GM23338 (cell line): ENCODE results near the gene MPPED1. TPM values are rescaled to one million over a fixed set of nuclear protein-coding genes. Genes with fewer than 3 reads are reported as not detected.

ENCODE experiments used
- ATAC-seq: fragments of 200-7000 bp; cut with Tn5 transposase; 3 replicates; pipeline ENCODE4 v1.9.1; 2020
- DNase-seq: peaks from one replicate; pipeline ENCODE4 v3.0.0-alpha.2; 2015; ENCODE audit warnings: low spot score
- H2AFZ ChIP-seq: fragments of 200-600 bp; sonication (generic); 2 replicates; pipeline ENCODE4 v1.8.0; 2016; ENCODE audit warnings: antibody characterized with exemption, mild to moderate bottlenecking, moderate library complexity
- H3F3A ChIP-seq: fragments of 200-600 bp; sonication (generic); replicated peaks from 2 replicates; pipeline ENCODE4 v1.8.0; 2017; ENCODE audit warnings: antibody characterized with exemption, mixed run types, low read depth
- H3K27ac ChIP-seq: fragments of 200-600 bp; sonication (generic); 2 replicates; pipeline ENCODE4 v1.6.1; 2016; ENCODE audit warnings: low read depth
- H3K27me3 ChIP-seq: fragments of 200-600 bp; sonication (generic); 2 replicates; pipeline ENCODE4 v1.8.0; 2016; ENCODE audit warnings: mild to moderate bottlenecking, mixed run types, moderate library complexity; ENCODE audit not compliant: insufficient read depth
- H3K36me3 ChIP-seq: fragments of 200-600 bp; sonication (generic); 2 replicates; pipeline ENCODE4 v1.8.0; 2016; ENCODE audit warnings: mild to moderate bottlenecking; ENCODE audit not compliant: insufficient read depth
- H3K4me1 ChIP-seq: fragments of 200-600 bp; sonication (generic); 2 replicates; pipeline ENCODE4 v1.8.0; 2016; ENCODE audit warnings: mild to moderate bottlenecking, moderate library complexity; ENCODE audit not compliant: insufficient read depth
- H3K4me2 ChIP-seq: fragments of 200-600 bp; sonication (generic); 2 replicates; pipeline ENCODE4 v1.7.1; 2017; ENCODE audit warnings: mixed run types
- H3K4me3 ChIP-seq: fragments of 200-600 bp; sonication (generic); 2 replicates; pipeline ENCODE4 v1.6.1; 2016; ENCODE audit warnings: mixed run types
- H3K79me2 ChIP-seq: fragments of 200-600 bp; sonication (generic); replicated peaks from 2 replicates; pipeline ENCODE4 v1.8.0; 2017; ENCODE audit warnings: mild to moderate bottlenecking; ENCODE audit not compliant: insufficient read depth
- H3K9me2 ChIP-seq: fragments of 200-600 bp; sonication (generic); 2 replicates; pipeline ENCODE4 v1.8.0; 2017; ENCODE audit not compliant: insufficient read depth
- H4K20me1 ChIP-seq: fragments of 200-600 bp; sonication (generic); replicated peaks from 2 replicates; pipeline ENCODE4 v1.8.0; 2017; ENCODE audit warnings: mild to moderate bottlenecking; ENCODE audit not compliant: insufficient read depth
- H3K27ac Mint-ChIP-seq: 2 replicates; pipeline ENCODE4 v1.8.0; 2020; ENCODE audit warnings: inconsistent platforms, mild to moderate bottlenecking, moderate library complexity, mixed read lengths
- H3K27me3 Mint-ChIP-seq: 3 replicates; pipeline ENCODE4 v1.8.0; 2022; ENCODE audit warnings: low read depth, mild to moderate bottlenecking, moderate library complexity, mixed read lengths, inconsistent platforms; ENCODE audit not compliant: insufficient read depth, poor library complexity
- H3K36me3 Mint-ChIP-seq: 3 replicates; pipeline ENCODE4 v1.8.0; 2021; ENCODE audit warnings: low read depth, mild to moderate bottlenecking, inconsistent platforms, moderate library complexity, mixed read lengths
- H3K4me1 Mint-ChIP-seq: 3 replicates; pipeline ENCODE4 v1.8.0; 2020; ENCODE audit warnings: mild to moderate bottlenecking, inconsistent platforms, mixed read lengths
- H3K4me3 Mint-ChIP-seq: 3 replicates; pipeline ENCODE4 v1.8.0; 2021; ENCODE audit warnings: moderate library complexity, mild to moderate bottlenecking, inconsistent platforms, mixed read lengths
- H3K9me3 Mint-ChIP-seq: 3 replicates; pipeline ENCODE4 v1.8.0; 2020; ENCODE audit warnings: moderate library complexity, mild to moderate bottlenecking, inconsistent platforms, mixed read lengths
- CTCF ChIP-seq, 2 experiments: fragments of 200-600 bp in 1 of 2; sonication (generic) in 1 of 2; conservative IDR thresholded peaks; 2 replicates each; pipeline versions ENCODE4 v1.5.1 to v1.6.1; 2016 to 2017; ENCODE audit warnings: antibody characterized with exemption in 2 of 2, low read depth in 2 of 2, mild to moderate bottlenecking in 2 of 2, moderate library complexity in 1 of 2
- ETS1 ChIP-seq: IDR thresholded peaks from 2 replicates; pipeline ENCODE4 v1.6.1; 2016; ENCODE audit warnings: antibody characterized with exemption
- EZH2 ChIP-seq: fragments of 200-600 bp; sonication (generic); IDR thresholded peaks from one replicate; pipeline ENCODE4 v1.8.0; 2017; ENCODE audit warnings: antibody characterized with exemption, mild to moderate bottlenecking, low read depth; ENCODE audit not compliant: unreplicated experiment
- EZH2phosphoT487 ChIP-seq: fragments of 200-600 bp; sonication (generic); IDR thresholded peaks from one replicate; pipeline ENCODE4 v1.8.1; 2018; ENCODE audit warnings: antibody characterized with exemption; ENCODE audit not compliant: unreplicated experiment
- JUNB ChIP-seq: IDR thresholded peaks from one replicate; pipeline ENCODE4 v1.6.1; 2016; ENCODE audit warnings: antibody characterized with exemption; ENCODE audit not compliant: unreplicated experiment
- NANOG ChIP-seq: IDR thresholded peaks from 2 replicates; pipeline ENCODE4 v1.6.1; 2016; ENCODE audit warnings: antibody characterized with exemption, borderline replicate concordance
- POLR2AphosphoS5 ChIP-seq: IDR thresholded peaks from 2 replicates; pipeline ENCODE4 v1.6.1; 2016; ENCODE audit warnings: antibody characterized with exemption, low read depth
- REST ChIP-seq: IDR thresholded peaks from one replicate; pipeline ENCODE4 v1.6.1; 2018; ENCODE audit warnings: antibody characterized with exemption; ENCODE audit not compliant: unreplicated experiment
- STAT1 ChIP-seq: IDR thresholded peaks from one replicate; pipeline ENCODE4 v1.6.1; 2016; ENCODE audit warnings: antibody characterized with exemption; ENCODE audit not compliant: unreplicated experiment
- ZNF114 ChIP-seq: fragments of 250-450 bp; sonication (Bioruptor Pico); IDR thresholded peaks from 2 replicates; pipeline ENCODE4 v1.5.0; 2020; ENCODE audit warnings: mild to moderate bottlenecking, moderate library complexity
- ZNF331 ChIP-seq: fragments of 250-450 bp; sonication (Bioruptor Pico); IDR thresholded peaks from 2 replicates; pipeline ENCODE4 v1.5.0; 2020; ENCODE audit warnings: low read depth, mild to moderate bottlenecking, moderate library complexity
- polyA plus RNA-seq: library from polyadenylated mRNA; unstranded; fragments of >200 nt; fragmentation: Nextera tagmentation; extraction: Ambion mirVana; gene quantifications from 2 replicates; pipeline ENCODE4 v1.2.1, GENCODE V29; 2016
- total RNA-seq: library from RNA; depleted of rRNA; stranded (reverse); fragments of >200 nt; shearing (Covaris generic); gene quantifications from 2 replicates; pipeline ENCODE4 v1.2.3, GENCODE V29; 2014

The MPPED1 gene
- total and polyA plus RNA-seq, 2 experiments from 2014 or later, result 0.56 TPM; not detected in 1

- H3K27ac Mint-ChIP-seq, result no peak overlapping the region
- Histone ChIP-seq H3F3A (no peaks in the 10 kb centered on the region), H3K4me1 (no peaks in the 10 kb centered on the region), H3K36me3 (no peaks in the 10 kb centered on the region), H4K20me1 (no peaks in the 10 kb centered on the region), H2AFZ (no peak overlapping the region), H3K4me3 (no peak overlapping the region), H3K9me2 (no peaks in the 10 kb centered on the region; the same call in 1 of the 2 replicates), H3K4me2 (no peak overlapping the region), H3K27me3 (no peaks in the 10 kb centered on the region), H3K79me2 (no peaks in the 10 kb centered on the region), H3K27ac (no peak overlapping the region)
- TF ChIP-seq REST (no peak), CTCF (conservative IDR thresholded peaks at IDR 0.05; ENCODE audit: low read depth in 2 of 2) (no peak), POLR2AphosphoS5 (no peak), ETS1 (no peak), NANOG (no peak)
- no peak for DNase-seq
- no peak overlapping the region for H3K4me3 Mint-ChIP-seq
- ATAC-seq, result no peak
- peaks cover 37% of the 10 kb centered on the region for H3K9me3 Mint-ChIP-seq
- H3K27me3 Mint-ChIP-seq, result peaks cover 7% of the 10 kb centered on the region
- no peaks in the 10 kb centered on the region; the same call in 2 of the 3 replicates for H3K4me1 Mint-ChIP-seq
- peaks cover 6% of the 10 kb centered on the region; the same call in 1 of the 3 replicates for H3K36me3 Mint-ChIP-seq
Measured at GRCh38 chr22:43491737-43492136, 79.9 kb downstream of the MPPED1 start.

- Histone ChIP-seq H3K27me3 (no peaks in the 10 kb centered on the region), H3K79me2 (no peaks in the 10 kb centered on the region), H3K4me2 (no peak overlapping the region), H3K36me3 (no peaks in the 10 kb centered on the region), H2AFZ (no peak overlapping the region), H3K4me3 (no peak overlapping the region), H3F3A (no peaks in the 10 kb centered on the region), H3K27ac (no peak overlapping the region), H3K4me1 (no peaks in the 10 kb centered on the region), H3K9me2 (no peaks in the 10 kb centered on the region; the same call in 1 of the 2 replicates), H4K20me1 (no peaks in the 10 kb centered on the region)
- Mint-ChIP-seq H3K27ac (no peak overlapping the region), H3K4me3 (no peak overlapping the region), H3K4me1 (no peaks in the 10 kb centered on the region), H3K27me3 (peaks cover 2% of the 10 kb centered on the region), H3K36me3 (peaks cover 11% of the 10 kb centered on the region; the same call in 2 of the 3 replicates), H3K9me3 (peaks cover 49% of the 10 kb centered on the region)
- TF ChIP-seq EZH2, result no peak
- no peak for TF ChIP-seq JUNB
- no peak for TF ChIP-seq REST
- no peak for TF ChIP-seq NANOG
- TF ChIP-seq ZNF114 (CRISPR knock-in tag), result no peak
- TF ChIP-seq ZNF331 (CRISPR knock-in tag), result no peak
- no peak for TF ChIP-seq EZH2phosphoT487
- no peak for TF ChIP-seq STAT1
- ATAC-seq (no peak), DNase-seq (no peak)
Measured at GRCh38 chr22:43493297-43493696, 81.5 kb downstream of the MPPED1 start.
